ENCODE data around the gene CXCR6.

Gene CXCR6

DNA sequence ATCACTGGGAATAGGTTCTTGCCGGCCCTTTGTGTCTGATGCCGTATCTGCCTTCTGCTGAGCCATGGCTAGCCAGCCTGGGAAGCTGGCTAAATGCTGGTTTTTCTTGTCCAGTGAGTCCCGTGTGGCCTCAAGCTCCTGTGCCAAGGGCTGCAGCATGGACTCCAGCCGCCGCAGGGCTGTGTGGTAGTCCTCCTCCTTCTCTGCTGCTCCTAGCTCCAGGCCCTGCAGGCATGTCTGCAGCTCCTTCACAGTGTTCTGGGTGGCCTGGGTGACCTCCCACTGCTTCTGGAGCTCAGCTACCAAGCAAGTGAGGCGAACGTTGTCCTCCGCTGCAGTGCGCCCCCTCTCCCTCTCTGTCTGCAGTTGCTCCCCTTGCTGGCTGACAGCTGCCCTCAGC, 24.9 kb downstream of the CXCR6 start:
- H3K9ac ChIP-seq (ENCODE audit: low read depth, low read length), result no peak overlapping the region
- peaks cover 97% of the 10 kb centered on the region for H3K36me3 ChIP-seq (ENCODE audit: insufficient read depth, low read length)

GRCh38 chr3:45968706-45969105, 25.4 kb downstream of the CXCR6 start:
- peaks cover 97% of the 10 kb centered on the region for H3K36me3 ChIP-seq (ENCODE audit: insufficient read depth, low read length)

More for the DNA sequence above, 24.9 kb downstream of the CXCR6 start:
- H4K20me1 ChIP-seq (ENCODE audit: insufficient read depth, low read length), result peaks cover 12% of the 10 kb centered on the region; the same call in 1 of the 2 replicates
- DNase-seq (no peak), ATAC-seq (ENCODE audit: insufficient read depth, low read depth) (no peak)
- no peak overlapping the region for H3K4me3 ChIP-seq (ENCODE audit: low read depth in 1 of 2, low read length in 2 of 2)
- no peak for TF ChIP-seq EZH2 (IDR thresholded peaks at IDR 0.05; ENCODE audit: borderline replicate concordance, low read depth, low read length, severe bottlenecking)
- TF ChIP-seq CTCF (IDR thresholded peaks at IDR 0.05; ENCODE audit: borderline replicate concordance, extremely low read depth, low read length, poor library complexity, severe bottlenecking), result no peak
- peak overlapping the region; percentile 27; the same call in 1 of the 2 replicates for H3K27ac ChIP-seq (ENCODE audit: low read length)
- no peaks in the 10 kb centered on the region for H3K27me3 ChIP-seq (ENCODE audit: insufficient read depth, low read length, poor library complexity)
- H3K4me1 ChIP-seq (ENCODE audit: insufficient read depth, low read length), result peaks cover 11% of the 10 kb centered on the region
- no peak overlapping the region for H3K4me2 ChIP-seq (ENCODE audit: insufficient read depth, low read length)
- no peaks in the 10 kb centered on the region for H3K9me3 ChIP-seq (ENCODE audit: insufficient read depth, low read length, severe bottlenecking)
- H3K79me2 ChIP-seq (ENCODE audit: insufficient read depth, low read length), result peaks cover 19% of the 10 kb centered on the region
- H2AFZ ChIP-seq (ENCODE audit: low read depth, low read length), result no peak overlapping the region

GRCh38 chr3:45969116-45969515, 25.9 kb downstream of the CXCR6 start:
- Histone ChIP-seq H3K27me3 (ENCODE audit: insufficient read depth, low read length, poor library complexity) (no peaks in the 10 kb centered on the region), H3K27ac (ENCODE audit: low read length) (no peak overlapping the region; the same call in 1 of the 2 replicates), H3K9ac (ENCODE audit: low read depth, low read length) (no peak overlapping the region), H3K4me2 (ENCODE audit: insufficient read depth, low read length) (no peak overlapping the region), H3K9me3 (ENCODE audit: insufficient read depth, low read length, severe bottlenecking) (no peaks in the 10 kb centered on the region), H4K20me1 (ENCODE audit: insufficient read depth, low read length) (peaks cover 9% of the 10 kb centered on the region; the same call in 1 of the 2 replicates), H3K36me3 (ENCODE audit: insufficient read depth, low read length) (peaks cover 97% of the 10 kb centered on the region), H3K4me1 (ENCODE audit: insufficient read depth, low read length) (peaks cover 21% of the 10 kb centered on the region), H3K79me2 (ENCODE audit: insufficient read depth, low read length) (peaks cover 26% of the 10 kb centered on the region), H3K4me3 (ENCODE audit: low read depth in 1 of 2, low read length in 2 of 2) (no peak overlapping the region), H2AFZ (ENCODE audit: low read depth, low read length) (no peak overlapping the region)
- DNase-seq (no peak), ATAC-seq (ENCODE audit: insufficient read depth, low read depth) (no peak)
- TF ChIP-seq EZH2 (IDR thresholded peaks at IDR 0.05; ENCODE audit: borderline replicate concordance, low read depth, low read length, severe bottlenecking) (no peak), CTCF (IDR thresholded peaks at IDR 0.05; ENCODE audit: borderline replicate concordance, extremely low read depth, low read length, poor library complexity, severe bottlenecking) (no peak)

More at GRCh38 chr3:45968706-45969105, 25.4 kb downstream of the CXCR6 start:
- H3K4me2 ChIP-seq (ENCODE audit: insufficient read depth, low read length), result no peak overlapping the region
- peaks cover 17% of the 10 kb centered on the region for H3K4me1 ChIP-seq (ENCODE audit: insufficient read depth, low read length)
- peaks cover 9% of the 10 kb centered on the region; the same call in 1 of the 2 replicates for H4K20me1 ChIP-seq (ENCODE audit: insufficient read depth, low read length)
- H3K9ac ChIP-seq (ENCODE audit: low read depth, low read length), result no peak overlapping the region
- no peaks in the 10 kb centered on the region for H3K9me3 ChIP-seq (ENCODE audit: insufficient read depth, low read length, severe bottlenecking)
- ATAC-seq (ENCODE audit: insufficient read depth, low read depth), result no peak
- peaks cover 22% of the 10 kb centered on the region for H3K79me2 ChIP-seq (ENCODE audit: insufficient read depth, low read length)
- DNase-seq, result no peak
- H3K27ac ChIP-seq (ENCODE audit: low read length), result peak overlapping the region; percentile 27; the same call in 1 of the 2 replicates
- H3K27me3 ChIP-seq (ENCODE audit: insufficient read depth, low read length, poor library complexity), result no peaks in the 10 kb centered on the region
- no peak overlapping the region for H3K4me3 ChIP-seq (ENCODE audit: low read depth in 1 of 2, low read length in 2 of 2)
- TF ChIP-seq CTCF (IDR thresholded peaks at IDR 0.05; ENCODE audit: borderline replicate concordance, extremely low read depth, low read length, poor library complexity, severe bottlenecking), result no peak
- TF ChIP-seq EZH2 (IDR thresholded peaks at IDR 0.05; ENCODE audit: borderline replicate concordance, low read depth, low read length, severe bottlenecking), result no peak
- no peak overlapping the region for H2AFZ ChIP-seq (ENCODE audit: low read depth, low read length)

Data from DND-41 (cell line).